Activated CD8-positive, alpha-beta memory T cell treated with anti-CD3 and anti-CD28 coated beads for 24 hours (primary cell): ENCODE results near the gene ICAM3.
A peak's percentile ranks its signal among the peaks of the same experiment; 100 is the strongest.

Experiments
- DNase-seq: peaks from one replicate; pipeline ENCODE4 v3.0.0-alpha.2; 2020

Gene ICAM3

GRCh38 chr19:10290357-10290875 lies 49.0 kb downstream of the ICAM3 start:
- peak; percentile 67 for DNase-seq

DNA sequence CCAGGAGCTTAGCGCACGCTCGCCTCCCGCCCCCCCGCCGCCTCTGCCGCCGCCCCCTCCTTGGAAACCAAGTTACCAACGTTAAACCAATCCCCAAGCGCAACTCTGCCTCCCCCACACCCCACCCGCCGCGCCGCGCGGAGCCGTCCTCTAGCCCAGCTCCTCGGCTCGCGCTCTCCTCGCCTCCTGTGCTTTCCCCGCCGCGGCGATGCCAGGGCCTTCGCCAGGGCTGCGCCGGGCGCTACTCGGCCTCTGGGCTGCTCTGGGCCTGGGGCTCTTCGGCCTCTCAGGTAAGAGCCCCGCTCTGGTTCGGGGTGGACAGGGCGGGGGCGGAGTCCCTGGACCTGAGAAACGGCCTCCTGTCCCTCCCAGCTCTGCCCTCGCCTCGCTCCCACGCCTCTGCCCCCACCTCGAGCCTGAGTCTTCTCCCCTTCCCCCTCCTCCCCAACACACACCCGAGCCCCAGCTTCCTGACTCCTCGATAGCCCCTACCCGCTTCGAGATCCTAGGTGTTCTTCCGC lies 49.5 kb downstream of the ICAM3 start, which contains the start of gene ICAM5:
Gene ICAM5 (plus strand): TSS at position 117 of the 521 bp plus-strand sequence. CDS start 92 bp downstream, at position 209.
- DNase-seq = no peak

DNA sequence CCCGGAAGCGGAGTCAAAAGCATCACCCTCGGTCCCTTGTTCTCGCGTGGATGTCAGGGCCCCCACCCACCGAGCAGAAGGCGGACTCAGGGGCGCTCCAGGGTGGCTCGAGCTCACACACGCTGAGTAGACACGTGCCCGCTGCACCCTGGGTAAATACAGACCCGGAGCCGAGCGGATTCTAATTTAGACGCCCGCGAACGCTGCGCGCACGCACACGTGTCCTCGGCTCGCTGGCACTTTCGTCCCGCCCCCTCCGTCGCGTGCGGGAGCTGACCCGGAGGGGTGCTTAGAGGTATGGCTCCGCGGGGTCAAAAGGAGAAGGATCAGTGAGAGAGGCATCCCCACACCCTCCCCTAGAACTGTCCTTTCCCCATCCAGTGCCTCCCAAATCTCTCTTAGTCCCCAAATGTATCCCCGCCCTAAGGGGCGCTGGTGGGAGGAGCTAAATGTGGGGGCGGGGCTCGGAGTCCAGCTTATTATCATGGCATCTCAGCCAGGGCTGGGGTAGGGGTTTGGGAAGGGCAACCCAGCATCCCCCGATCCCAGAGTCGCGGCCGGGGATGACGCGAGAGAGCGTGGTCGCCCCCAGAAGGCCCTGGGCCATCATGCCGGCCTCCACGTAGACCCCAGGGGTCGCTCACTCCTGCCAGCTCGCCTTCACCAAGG lies 50.1 kb downstream of the ICAM3 start:
- peak; percentile 88 for DNase-seq

GRCh38 chr19:10288662-10289166 lies 50.7 kb downstream of the ICAM3 start:
- peak; percentile 76 for DNase-seq

DNA sequence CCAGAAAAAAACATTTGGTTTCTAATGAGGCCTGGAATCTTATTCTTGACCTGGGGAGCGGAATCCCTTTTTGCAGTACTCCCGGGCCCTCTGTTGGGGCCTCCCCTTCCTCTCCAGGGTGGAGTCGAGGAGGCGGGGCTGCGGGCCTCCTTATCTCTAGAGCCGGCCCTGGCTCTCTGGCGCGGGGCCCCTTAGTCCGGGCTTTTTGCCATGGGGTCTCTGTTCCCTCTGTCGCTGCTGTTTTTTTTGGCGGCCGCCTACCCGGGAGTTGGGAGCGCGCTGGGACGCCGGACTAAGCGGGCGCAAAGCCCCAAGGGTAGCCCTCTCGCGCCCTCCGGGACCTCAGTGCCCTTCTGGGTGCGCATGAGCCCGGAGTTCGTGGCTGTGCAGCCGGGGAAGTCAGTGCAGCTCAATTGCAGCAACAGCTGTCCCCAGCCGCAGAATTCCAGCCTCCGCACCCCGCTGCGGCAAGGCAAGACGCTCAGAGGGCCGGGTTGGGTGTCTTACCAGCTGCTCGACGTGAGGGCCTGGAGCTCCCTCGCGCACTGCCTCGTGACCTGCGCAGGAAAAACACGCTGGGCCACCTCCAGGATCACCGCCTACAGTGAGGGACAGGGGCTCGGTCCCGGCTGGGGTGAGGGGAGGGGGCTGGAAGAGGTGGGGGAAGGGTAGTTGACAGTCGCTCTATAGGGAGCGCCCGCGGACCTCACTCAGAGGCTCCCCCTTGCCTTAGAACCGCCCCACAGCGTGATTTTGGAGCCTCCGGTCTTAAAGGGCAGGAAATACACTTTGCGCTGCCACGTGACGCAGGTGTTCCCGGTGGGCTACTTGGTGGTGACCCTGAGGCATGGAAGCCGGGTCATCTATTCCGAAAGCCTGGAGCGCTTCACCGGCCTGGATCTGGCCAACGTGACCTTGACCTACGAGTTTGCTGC lies 52.4 kb downstream of the ICAM3 start, which contains the start of gene ICAM4:
Gene ICAM4 (plus strand): TSS at position 153 of the 935 bp plus-strand sequence. CDS start 58 bp downstream, at position 211.
- peak; percentile 69 for DNase-seq

DNA sequence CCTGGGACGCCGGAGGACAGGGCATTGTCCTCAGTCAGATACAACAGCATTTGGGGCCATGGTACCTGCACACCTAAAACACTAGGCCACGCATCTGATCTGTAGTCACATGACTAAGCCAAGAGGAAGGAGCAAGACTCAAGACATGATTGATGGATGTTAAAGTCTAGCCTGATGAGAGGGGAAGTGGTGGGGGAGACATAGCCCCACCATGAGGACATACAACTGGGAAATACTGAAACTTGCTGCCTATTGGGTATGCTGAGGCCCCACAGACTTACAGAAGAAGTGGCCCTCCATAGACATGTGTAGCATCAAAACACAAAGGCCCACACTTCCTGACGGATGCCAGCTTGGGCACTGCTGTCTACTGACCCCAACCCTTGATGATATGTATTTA lies 54.0 kb downstream of the ICAM3 start:
- no peak for DNase-seq

- no peak for DNase-seq
Measured at GRCh38 chr19:10284960-10285278, 54.5 kb downstream of the ICAM3 start.

- DNase-seq = no peak
Measured at GRCh38 chr19:10284065-10284959, 55.1 kb downstream of the ICAM3 start.
